K562 (cell line): ENCODE data around the gene VGLL4. TPM values are rescaled to one million over a fixed set of nuclear protein-coding genes. Genes with fewer than 3 reads are reported as not detected.

Experiments used
- COPS2 ChIP-seq: fragments of 450-650 bp; conservative IDR thresholded peaks from 2 replicates; pipeline ENCODE4 v1.6.1; 2016; ENCODE audit warnings: mild to moderate bottlenecking, moderate library complexity
- FOS ChIP-seq: IDR thresholded peaks from 3 replicates; pipeline ENCODE4 v1.6.1; 2011; ENCODE audit not compliant: insufficient read length; ENCODE audit errors: extremely low read depth
- KDM5B ChIP-seq: fragments of 200-600 bp; sonication (generic); IDR thresholded peaks from 2 replicates; pipeline ENCODE4 v1.6.1; 2012; ENCODE audit warnings: low read depth, mild to moderate bottlenecking, moderate library complexity, low read length, control low read depth, inconsistent platforms; ENCODE audit not compliant: insufficient replicate concordance
- ZNF785 ChIP-seq: fragments of 250-450 bp; sonication (Bioruptor Pico); IDR thresholded peaks from 2 replicates; pipeline ENCODE4 v1.4.0; 2020; ENCODE audit warnings: mild to moderate bottlenecking
- polyA plus RNA-seq, 8 experiments: library from polyadenylated mRNA; depleted of rRNA in 4 of 8; stranded (reverse) in 5 of 8; unstranded in 3 of 8; fragments of >200 nt; fragmentation: Nextera tagmentation in 2 of 8; fragmentation: Illumina TruSeq in 1 of 8; extraction: Ambion mirVana in 2 of 8; extraction: Trizol in 1 of 8; gene quantifications; 2 replicates each; pipeline versions ENCODE4 v1.2.1 to v1.2.3, GENCODE V29; 2011 to 2014; ENCODE audit warnings: inconsistent platforms in 1 of 8, missing spikeins in 1 of 8
- total RNA-seq, 7 experiments: library from RNA; depleted of rRNA in 6 of 7; stranded (reverse); fragments of >200 nt in 6 of 7; fragmentation: Illumina TruSeq in 2 of 7; extraction: Trizol in 2 of 7; gene quantifications; 2 replicates each; pipeline versions ENCODE4 v1.2.1 to v1.2.3, GENCODE V29; 2011 to 2021; ENCODE audit warnings: low replicate concordance in 1 of 7
- TF ChIP-seq, protein P1 (sequence below): sonication (generic); formaldehyde crosslinking; IDR thresholded peaks from 2 replicates; pipeline ENCODE4 v1.8.0; 2023; ENCODE audit warnings: mild to moderate bottlenecking, missing genetic modification reagents
- TF ChIP-seq, protein P2 (sequence below): fragments of 250-450 bp; sonication (Bioruptor Pico); IDR thresholded peaks from 2 replicates; pipeline ENCODE4 v1.4.0; 2020
- TF ChIP-seq, protein P3 (sequence below), 2 experiments: fragments of 450-650 bp in 1 of 2; sonication (generic) in 1 of 2; formaldehyde crosslinking in 1 of 2; IDR thresholded peaks; 2 replicates each; pipeline versions ENCODE4 v1.7.1 to v1.9.0; 2016 to 2022; ENCODE audit warnings: inconsistent platforms in 1 of 2, mild to moderate bottlenecking in 1 of 2, missing genetic modification reagents in 1 of 2

Gene VGLL4
- total and polyA plus RNA-seq, 9 of the 15 experiments (the other 6 are each of a cell fraction or from before 2014, with no cell fraction given): 0.27 to 10.9 (median 8.6) TPM

DNA sequence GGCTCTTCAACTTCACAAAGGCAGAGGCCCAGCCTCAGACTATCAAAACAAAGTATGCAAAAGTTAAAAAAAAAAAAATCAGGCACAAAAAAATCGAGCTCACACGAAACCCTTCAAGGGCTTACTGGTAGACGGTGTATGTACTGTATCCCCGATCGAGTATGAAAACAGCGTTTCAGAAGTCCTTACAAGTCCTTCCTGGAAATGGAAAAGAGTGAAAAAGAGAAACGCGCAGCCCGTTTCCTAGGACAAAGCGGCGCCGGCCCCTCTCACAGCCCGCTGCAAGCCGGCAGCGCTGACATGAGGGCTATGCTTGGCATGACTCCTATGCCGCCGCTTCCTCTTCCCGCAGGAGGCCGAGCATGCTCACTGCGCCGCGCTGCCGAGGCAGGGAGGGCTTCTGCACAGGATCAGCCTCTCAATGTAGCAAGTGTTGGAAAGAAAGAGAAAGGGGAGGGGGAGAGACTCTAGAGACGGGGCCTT, at the start of gene VGLL4 (continued):
- TF ChIP-seq, protein P1, sequence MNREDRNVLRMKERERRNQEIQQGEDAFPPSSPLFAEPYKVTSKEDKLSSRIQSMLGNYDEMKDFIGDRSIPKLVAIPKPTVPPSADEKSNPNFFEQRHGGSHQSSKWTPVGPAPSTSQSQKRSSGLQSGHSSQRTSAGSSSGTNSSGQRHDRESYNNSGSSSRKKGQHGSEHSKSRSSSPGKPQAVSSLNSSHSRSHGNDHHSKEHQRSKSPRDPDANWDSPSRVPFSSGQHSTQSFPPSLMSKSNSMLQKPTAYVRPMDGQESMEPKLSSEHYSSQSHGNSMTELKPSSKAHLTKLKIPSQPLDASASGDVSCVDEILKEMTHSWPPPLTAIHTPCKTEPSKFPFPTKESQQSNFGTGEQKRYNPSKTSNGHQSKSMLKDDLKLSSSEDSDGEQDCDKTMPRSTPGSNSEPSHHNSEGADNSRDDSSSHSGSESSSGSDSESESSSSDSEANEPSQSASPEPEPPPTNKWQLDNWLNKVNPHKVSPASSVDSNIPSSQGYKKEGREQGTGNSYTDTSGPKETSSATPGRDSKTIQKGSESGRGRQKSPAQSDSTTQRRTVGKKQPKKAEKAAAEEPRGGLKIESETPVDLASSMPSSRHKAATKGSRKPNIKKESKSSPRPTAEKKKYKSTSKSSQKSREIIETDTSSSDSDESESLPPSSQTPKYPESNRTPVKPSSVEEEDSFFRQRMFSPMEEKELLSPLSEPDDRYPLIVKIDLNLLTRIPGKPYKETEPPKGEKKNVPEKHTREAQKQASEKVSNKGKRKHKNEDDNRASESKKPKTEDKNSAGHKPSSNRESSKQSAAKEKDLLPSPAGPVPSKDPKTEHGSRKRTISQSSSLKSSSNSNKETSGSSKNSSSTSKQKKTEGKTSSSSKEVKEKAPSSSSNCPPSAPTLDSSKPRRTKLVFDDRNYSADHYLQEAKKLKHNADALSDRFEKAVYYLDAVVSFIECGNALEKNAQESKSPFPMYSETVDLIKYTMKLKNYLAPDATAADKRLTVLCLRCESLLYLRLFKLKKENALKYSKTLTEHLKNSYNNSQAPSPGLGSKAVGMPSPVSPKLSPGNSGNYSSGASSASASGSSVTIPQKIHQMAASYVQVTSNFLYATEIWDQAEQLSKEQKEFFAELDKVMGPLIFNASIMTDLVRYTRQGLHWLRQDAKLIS (CRISPR knock-in tag): 0 out of 2 replicates have a peak, but pooled peaks have one; percentile 55
- TF ChIP-seq KDM5B: peak; percentile 71
- TF ChIP-seq, protein P2, sequence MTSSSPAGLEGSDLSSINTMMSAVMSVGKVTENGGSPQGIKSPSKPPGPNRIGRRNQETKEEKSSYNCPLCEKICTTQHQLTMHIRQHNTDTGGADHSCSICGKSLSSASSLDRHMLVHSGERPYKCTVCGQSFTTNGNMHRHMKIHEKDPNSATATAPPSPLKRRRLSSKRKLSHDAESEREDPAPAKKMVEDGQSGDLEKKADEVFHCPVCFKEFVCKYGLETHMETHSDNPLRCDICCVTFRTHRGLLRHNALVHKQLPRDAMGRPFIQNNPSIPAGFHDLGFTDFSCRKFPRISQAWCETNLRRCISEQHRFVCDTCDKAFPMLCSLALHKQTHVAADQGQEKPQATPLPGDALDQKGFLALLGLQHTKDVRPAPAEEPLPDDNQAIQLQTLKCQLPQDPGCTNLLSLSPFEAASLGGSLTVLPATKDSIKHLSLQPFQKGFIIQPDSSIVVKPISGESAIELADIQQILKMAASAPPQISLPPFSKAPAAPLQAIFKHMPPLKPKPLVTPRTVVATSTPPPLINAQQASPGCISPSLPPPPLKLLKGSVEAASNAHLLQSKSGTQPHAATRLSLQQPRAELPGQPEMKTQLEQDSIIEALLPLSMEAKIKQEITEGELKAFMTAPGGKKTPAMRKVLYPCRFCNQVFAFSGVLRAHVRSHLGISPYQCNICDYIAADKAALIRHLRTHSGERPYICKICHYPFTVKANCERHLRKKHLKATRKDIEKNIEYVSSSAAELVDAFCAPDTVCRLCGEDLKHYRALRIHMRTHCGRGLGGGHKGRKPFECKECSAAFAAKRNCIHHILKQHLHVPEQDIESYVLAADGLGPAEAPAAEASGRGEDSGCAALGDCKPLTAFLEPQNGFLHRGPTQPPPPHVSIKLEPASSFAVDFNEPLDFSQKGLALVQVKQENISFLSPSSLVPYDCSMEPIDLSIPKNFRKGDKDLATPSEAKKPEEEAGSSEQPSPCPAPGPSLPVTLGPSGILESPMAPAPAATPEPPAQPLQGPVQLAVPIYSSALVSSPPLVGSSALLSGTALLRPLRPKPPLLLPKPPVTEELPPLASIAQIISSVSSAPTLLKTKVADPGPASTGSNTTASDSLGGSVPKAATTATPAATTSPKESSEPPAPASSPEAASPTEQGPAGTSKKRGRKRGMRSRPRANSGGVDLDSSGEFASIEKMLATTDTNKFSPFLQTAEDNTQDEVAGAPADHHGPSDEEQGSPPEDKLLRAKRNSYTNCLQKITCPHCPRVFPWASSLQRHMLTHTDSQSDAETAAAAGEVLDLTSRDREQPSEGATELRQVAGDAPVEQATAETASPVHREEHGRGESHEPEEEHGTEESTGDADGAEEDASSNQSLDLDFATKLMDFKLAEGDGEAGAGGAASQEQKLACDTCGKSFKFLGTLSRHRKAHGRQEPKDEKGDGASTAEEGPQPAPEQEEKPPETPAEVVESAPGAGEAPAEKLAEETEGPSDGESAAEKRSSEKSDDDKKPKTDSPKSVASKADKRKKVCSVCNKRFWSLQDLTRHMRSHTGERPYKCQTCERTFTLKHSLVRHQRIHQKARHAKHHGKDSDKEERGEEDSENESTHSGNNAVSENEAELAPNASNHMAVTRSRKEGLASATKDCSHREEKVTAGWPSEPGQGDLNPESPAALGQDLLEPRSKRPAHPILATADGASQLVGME (CRISPR knock-in tag): no peak
- no peak for TF ChIP-seq ZNF785 (CRISPR knock-in tag)
- no peak for TF ChIP-seq FOS
- TF ChIP-seq, protein P3, sequence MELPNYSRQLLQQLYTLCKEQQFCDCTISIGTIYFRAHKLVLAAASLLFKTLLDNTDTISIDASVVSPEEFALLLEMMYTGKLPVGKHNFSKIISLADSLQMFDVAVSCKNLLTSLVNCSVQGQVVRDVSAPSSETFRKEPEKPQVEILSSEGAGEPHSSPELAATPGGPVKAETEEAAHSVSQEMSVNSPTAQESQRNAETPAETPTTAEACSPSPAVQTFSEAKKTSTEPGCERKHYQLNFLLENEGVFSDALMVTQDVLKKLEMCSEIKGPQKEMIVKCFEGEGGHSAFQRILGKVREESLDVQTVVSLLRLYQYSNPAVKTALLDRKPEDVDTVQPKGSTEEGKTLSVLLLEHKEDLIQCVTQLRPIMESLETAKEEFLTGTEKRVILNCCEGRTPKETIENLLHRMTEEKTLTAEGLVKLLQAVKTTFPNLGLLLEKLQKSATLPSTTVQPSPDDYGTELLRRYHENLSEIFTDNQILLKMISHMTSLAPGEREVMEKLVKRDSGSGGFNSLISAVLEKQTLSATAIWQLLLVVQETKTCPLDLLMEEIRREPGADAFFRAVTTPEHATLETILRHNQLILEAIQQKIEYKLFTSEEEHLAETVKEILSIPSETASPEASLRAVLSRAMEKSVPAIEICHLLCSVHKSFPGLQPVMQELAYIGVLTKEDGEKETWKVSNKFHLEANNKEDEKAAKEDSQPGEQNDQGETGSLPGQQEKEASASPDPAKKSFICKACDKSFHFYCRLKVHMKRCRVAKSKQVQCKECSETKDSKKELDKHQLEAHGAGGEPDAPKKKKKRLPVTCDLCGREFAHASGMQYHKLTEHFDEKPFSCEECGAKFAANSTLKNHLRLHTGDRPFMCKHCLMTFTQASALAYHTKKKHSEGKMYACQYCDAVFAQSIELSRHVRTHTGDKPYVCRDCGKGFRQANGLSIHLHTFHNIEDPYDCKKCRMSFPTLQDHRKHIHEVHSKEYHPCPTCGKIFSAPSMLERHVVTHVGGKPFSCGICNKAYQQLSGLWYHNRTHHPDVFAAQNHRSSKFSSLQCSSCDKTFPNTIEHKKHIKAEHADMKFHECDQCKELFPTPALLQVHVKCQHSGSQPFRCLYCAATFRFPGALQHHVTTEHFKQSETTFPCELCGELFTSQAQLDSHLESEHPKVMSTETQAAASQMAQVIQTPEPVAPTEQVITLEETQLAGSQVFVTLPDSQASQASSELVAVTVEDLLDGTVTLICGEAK (IDR thresholded peaks at IDR 0.05): 0 out of 2 replicates have a peak, but pooled peaks have one; percentile 43
- TF ChIP-seq, protein P3 (CRISPR knock-in tag; IDR thresholded peaks at IDR 0.05): no peak
- no peak for TF ChIP-seq COPS2
